Activated CD4-positive, alpha-beta T cell treated with anti-CD3 and anti-CD28 coated beads for 24 hours (primary cell): ENCODE data around the gene TOR2A.

ENCODE experiments used
- DNase-seq, 2 donors: peaks; one replicate each; pipeline ENCODE4 v3.0.0-alpha.2; 2020; ENCODE audit warnings: low read depth in 2 of 2

Gene TOR2A

GRCh38 chr9:127742435-127743088 lies 7.5 kb upstream of the TOR2A start:
- no peak for DNase-seq

DNA sequence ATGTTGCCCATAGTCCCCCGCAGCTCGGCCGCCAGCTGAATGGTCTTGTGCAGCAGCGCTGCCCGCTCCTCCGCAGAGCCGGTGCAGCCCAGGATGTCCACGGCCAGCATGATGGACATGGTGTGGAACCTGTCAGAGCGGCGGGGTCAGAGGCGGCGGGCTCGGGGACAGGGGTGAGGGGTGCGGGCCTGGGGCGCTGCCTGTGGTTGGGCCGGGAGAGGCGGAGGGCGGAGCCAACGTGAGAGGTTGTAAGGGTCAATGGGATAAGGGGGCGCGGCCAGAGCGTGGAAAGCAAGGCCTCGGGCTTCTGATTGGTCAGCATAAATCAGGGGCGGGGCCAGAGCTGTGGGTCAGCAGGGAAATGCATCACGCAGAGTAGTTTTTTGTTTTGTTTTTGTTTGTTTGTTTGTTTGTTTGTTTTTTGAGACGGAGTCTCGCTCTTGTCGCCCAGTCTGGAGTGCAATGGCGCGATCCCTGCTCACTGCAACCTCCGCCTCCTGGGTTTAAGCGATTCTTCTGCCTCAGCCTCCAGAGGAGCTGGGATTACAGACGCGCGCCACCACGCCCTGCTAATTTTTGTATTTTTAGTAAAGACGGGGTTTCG lies 6.8 kb upstream of the TOR2A start:
- DNase-seq = no peak

DNA sequence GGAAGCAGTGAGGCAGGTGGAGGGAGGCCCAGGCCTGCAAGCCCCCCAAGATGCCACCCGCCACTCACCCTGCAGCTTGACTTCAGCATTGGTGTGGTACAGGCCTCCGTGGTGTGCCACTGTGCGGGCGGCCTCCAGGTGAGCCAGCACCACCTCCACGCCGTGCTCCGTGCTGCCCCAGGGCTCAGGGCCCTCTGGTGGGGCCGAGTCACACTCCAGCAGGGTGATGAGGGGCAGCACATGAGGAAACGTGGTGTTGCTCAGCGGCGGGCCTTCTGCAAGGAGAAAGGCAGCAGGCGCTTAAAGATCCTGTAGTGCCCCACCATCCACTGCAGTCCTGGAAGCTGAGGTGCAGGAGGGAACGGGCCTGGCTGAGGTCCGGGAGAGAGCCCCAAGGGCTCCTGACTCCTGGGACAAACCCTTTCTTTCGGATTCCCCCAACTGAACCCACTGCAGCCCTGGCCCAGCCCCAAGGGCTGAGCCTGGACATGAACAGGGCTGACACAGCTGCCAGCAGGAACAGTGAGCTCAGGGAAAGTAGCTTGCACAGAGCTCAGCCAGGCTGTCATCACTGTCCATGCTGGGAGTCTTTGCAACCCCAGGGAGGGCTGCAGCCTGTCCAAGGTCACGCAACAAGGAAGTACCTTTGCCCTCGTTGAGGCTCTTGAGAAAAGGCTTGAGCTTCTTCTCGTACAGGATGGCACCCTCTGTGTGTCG lies 4.7 kb upstream of the TOR2A start:
- no peak for DNase-seq

GRCh38 chr9:127738666-127739065 lies 3.6 kb upstream of the TOR2A start:
- DNase-seq = no peak

DNA sequence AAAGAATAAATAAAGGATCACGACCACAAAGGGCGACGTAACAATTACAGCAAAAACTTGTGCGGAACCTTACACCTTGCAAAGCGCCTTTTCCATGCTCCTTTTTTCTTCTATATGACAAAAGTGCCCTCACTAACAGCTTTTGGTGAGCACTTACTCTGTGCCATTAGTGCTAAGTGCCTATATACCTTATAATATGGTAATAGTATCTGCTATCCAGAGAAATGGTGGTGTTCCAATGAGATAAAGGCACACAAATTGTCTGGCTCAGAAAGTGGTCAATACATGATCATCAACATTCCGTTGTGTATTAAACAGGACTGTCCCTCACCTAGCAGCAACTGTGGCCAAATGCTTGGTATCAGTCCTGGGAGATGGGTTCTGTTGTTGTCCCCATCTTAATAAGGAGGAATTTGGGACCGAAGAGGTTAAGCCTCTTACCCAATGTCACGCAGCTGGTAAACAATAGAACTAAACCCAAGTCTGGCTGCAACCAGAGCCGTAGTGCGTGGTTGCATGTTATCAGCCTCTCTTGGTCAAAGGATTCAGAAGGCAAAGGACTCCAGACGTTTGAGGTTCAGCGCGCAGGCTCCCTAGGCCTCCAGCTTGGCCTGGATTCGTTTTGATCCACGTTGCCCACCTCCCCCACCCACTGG lies 564 bp upstream of the TOR2A start:
- no peak for DNase-seq

- DNase-seq = no peak
Observed at GRCh38 chr9:127734247-127734746, 797 bp downstream of the TOR2A start.

DNA sequence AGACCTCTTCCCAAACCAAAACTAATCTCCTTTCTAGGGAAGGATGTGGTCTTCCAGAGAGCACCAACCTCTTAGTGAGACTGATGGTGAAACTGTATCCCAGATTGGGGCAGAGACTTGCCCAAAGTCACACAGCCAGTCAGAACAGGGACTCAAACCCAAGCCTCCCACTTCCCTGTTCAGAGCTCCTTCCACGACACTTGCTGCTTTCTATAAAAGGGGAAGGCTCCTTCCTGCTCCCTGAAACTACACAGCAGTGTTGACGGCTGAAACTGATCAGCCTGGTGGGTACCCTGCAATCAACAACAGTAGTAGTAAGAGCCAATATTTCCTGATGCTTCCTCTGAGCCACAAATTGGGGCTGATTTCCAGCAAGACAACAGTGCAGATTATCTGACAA lies 1.5 kb downstream of the TOR2A start:
- no peak for DNase-seq

- DNase-seq = no peak
Observed at GRCh38 chr9:127732444-127732843, 2.6 kb downstream of the TOR2A start.

- no peak for DNase-seq
Observed at GRCh38 chr9:127731938-127732337, 3.2 kb downstream of the TOR2A start.

- DNase-seq = no peak
Observed at GRCh38 chr9:127730799-127731410, 4.2 kb downstream of the TOR2A start.

DNA sequence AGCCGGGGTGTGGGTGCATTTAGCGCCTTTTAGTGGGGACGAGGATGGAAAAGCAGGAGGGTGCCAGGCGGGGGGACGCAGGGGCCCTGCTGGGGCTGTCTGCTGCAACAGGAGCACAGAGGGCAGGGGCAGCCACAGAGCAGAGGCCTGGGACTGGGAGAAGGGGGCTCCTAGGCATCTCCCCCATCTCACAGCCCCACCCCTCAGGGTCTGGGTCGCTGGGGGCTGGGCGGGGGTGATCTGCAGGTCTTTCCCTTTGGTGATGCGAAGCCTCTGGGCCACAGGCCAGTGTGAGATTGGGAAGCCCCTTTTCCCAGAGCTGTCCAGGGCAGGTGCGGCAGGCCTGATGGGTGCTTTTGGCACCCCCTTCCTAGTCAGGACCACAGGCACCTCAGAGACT lies 4.8 kb downstream of the TOR2A start:
- DNase-seq = no peak

GRCh38 chr9:127729522-127730256 lies 5.4 kb downstream of the TOR2A start:
- DNase-seq = no peak

DNA sequence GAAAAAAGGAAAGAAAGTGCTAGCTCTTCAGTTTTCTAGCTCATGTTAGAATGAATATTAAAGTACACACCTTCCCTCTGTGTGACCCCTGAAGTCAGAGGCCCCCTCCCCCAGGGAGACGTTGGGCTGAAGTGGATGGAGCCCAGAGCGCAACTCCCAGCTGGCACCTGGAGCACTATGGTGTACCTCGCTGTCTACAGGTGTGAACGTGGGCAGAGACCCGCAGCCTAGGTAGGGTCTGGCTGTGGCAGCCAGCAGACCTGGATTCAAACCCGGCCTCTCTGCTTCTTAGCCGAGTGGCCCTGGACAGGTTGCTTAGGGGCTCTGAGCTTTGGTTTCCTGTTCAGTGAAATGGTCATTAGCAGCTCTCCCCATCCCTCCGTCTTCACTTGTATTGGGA lies 6.3 kb downstream of the TOR2A start:
- no peak for DNase-seq

DNA sequence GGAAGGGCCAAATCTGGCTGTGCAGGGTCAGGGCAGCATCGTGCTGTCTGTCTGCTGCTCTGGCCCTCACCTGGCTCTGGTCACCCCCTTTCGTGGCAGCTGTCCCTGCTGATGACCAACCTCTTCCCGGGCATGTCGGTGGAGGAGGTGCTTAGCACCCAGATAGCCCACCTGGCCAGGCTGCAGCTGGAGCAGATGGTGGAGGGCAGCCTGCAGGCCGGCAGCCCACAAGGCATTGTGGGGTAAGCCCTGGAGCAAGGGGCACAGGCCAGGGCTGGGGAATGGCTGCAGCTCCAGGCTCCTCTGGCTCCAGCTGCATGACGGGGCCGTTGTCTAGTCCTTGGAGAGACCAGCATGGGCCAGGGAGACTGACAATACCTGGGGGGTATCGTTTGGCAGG lies 8.2 kb downstream of the TOR2A start:
- no peak for DNase-seq

DNA sequence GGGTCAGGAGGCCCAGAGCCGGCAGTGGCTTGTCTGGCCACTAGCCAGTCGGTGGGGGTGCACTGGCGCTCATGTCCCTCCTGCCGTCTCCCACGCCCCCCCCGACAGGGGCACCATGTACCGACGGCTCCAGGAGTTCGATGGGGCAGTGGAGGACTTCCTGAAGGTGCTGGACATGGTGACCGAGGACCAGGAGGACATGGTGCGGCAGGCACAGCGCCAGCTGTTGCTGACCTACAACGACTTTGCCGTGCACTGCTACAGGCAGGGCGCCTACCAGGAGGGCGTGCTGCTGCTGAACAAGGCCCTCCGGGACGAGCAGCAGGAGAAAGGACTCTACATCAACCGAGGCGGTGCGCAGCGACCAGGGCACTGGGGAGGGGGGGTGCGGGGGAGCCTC lies 11.1 kb downstream of the TOR2A start:
- DNase-seq = no peak

GRCh38 chr9:127723444-127723843 lies 11.7 kb downstream of the TOR2A start:
- DNase-seq = no peak

DNA sequence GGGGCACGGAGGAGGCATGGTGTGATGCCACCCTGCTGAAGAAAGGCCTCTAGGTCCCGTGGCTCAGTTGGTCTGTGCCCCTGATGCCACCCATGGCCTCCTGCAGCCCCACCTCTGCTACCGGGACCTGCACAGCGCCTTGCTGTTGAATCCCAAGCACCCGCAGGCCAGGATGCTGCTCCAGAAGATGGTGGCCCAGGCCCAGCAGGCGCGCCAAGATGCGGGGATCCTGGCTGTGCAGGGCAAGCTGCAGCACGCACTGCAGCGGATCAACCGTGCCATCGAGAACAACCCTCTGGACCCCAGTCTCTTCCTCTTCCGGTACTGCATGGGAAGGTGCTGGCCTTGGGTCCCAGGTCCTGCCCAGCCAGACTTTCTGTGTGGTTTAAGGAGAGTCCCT lies 12.1 kb downstream of the TOR2A start:
- DNase-seq = no peak

GRCh38 chr9:127722055-127722745 lies 12.9 kb downstream of the TOR2A start:
- no peak for DNase-seq

GRCh38 chr9:127721391-127721821 lies 13.7 kb downstream of the TOR2A start:
- DNase-seq = no peak

DNA sequence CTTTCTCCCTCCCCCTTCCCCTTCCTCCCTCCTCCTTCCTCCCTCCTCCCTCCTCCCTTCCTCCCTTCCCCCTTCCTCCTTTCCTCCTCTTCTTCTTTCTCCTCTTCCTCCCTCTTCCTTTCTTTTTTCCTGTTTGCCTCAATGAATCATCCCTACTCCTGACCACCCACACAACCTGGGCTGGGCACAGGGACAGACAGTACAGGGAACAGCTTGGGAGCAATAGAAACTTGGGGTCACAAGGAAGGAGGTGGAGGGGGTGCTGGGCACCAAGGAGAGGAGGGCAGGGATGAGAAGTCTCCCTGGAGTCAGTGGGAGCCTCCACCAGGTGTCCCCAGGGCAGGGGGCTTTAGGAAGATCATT lies 14.2 kb downstream of the TOR2A start:
- DNase-seq = no peak
